SK-N-MC (cell line): ENCODE data around the gene FA2H.

Source experiments
- EZH2 ChIP-seq: fragments of 200-600 bp; sonication (generic); IDR thresholded peaks from one replicate; pipeline ENCODE4 v1.6.1; 2017; ENCODE audit warnings: antibody characterized with exemption
- POLR2AphosphoS5 ChIP-seq: IDR thresholded peaks from 2 replicates; pipeline ENCODE4 v1.6.1; 2012; ENCODE audit warnings: mild to moderate bottlenecking, low read depth, low read length, borderline replicate concordance

DNA sequence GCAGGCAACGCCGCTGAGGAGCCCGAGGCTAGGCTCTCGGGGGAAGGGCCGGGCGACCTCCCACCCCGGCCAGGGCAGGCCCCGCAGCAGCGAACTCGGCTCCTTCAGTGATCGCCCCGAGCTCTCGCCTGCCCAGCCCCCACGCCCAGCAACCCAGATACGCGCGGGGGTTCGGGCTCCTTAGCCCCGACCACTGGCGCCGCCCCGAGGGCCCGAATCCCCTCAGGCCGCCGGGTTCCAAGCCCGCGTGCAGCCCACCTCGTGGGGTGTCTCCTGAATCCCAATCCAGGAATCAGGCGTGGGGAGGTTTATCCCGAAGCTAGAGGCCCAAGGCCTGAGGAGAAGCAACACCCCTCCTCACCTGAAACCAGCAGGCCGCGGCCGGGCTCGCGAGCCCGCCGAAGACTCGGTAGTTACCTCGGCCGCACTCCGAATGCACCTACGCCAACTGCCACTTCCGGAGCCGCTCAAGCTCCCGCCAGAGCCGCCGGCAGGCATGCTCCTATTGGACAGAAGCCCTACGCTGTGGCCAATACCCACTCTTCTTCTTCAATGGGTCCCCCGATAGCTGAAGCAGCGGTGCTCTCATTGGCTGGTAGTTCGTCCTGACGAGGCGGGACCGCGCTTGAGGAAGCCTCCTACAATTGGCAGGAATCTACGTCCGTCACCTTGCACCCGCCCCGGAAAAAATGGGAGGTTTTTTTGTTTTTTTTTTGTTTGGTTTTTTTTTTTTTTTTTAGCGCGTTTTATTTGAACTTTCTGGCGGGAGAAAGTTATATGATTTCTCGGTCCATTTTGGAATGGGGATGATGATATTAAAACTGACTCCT, 108.0 kb downstream of the FA2H start, which contains the start of gene RFWD3:
- TF ChIP-seq POLR2AphosphoS5: peak; percentile 82
- no peak for TF ChIP-seq EZH2
